Measurements from ENCODE around the gene AQP6. TPM values are rescaled to one million over a fixed set of nuclear protein-coding genes. Genes with fewer than 3 reads are reported as not detected.

The AQP6 gene
- total RNA-seq, 1 donor from 2014 or later: 0.37 TPM

GRCh38 chr12:50003595-50003994 lies 30.8 kb downstream of the AQP6 start:
- Mint-ChIP-seq H3K4me1 (ENCODE audit: low read depth, unreplicated experiment) (peaks cover 24% of the 10 kb centered on the region), H3K27me3 (ENCODE audit: unreplicated experiment) (peaks cover 2% of the 10 kb centered on the region), H3K4me3 (ENCODE audit: unreplicated experiment) (no peak overlapping the region), H3K27ac (ENCODE audit: unreplicated experiment) (no peak overlapping the region), H3K9me3 (ENCODE audit: unreplicated experiment) (peaks cover 2% of the 10 kb centered on the region), H3K36me3 (ENCODE audit: unreplicated experiment) (no peaks in the 10 kb centered on the region)
- TF ChIP-seq, protein P1, sequence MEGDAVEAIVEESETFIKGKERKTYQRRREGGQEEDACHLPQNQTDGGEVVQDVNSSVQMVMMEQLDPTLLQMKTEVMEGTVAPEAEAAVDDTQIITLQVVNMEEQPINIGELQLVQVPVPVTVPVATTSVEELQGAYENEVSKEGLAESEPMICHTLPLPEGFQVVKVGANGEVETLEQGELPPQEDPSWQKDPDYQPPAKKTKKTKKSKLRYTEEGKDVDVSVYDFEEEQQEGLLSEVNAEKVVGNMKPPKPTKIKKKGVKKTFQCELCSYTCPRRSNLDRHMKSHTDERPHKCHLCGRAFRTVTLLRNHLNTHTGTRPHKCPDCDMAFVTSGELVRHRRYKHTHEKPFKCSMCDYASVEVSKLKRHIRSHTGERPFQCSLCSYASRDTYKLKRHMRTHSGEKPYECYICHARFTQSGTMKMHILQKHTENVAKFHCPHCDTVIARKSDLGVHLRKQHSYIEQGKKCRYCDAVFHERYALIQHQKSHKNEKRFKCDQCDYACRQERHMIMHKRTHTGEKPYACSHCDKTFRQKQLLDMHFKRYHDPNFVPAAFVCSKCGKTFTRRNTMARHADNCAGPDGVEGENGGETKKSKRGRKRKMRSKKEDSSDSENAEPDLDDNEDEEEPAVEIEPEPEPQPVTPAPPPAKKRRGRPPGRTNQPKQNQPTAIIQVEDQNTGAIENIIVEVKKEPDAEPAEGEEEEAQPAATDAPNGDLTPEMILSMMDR (IDR thresholded peaks at IDR 0.05; ENCODE audit: partially characterized antibody, unreplicated experiment): no peak
- DNase-seq: no peak

DNA sequence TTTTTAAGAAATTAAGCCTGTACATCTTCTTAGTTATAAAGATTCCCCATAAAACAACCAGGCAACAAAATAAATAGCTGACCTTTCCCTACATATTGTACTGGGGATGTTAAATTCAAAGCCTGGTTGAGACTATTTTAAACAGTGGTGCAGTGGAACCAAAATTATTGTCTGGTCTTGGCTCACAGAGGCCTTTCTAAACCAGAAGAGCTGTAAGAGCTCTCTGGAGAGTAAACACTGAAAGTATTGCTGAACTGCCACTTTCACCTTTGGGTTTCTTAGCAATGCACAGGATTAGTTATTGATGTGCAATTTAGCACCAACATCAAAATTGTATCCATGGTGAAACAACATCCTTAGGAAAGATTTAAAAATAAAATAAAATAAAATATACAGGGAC lies 31.9 kb downstream of the AQP6 start:
- Mint-ChIP-seq H3K9me3 (ENCODE audit: unreplicated experiment) (peaks cover 2% of the 10 kb centered on the region), H3K27me3 (ENCODE audit: unreplicated experiment) (peaks cover 2% of the 10 kb centered on the region), H3K27ac (ENCODE audit: unreplicated experiment) (peak overlapping the region; percentile 62), H3K4me3 (ENCODE audit: unreplicated experiment) (no peak overlapping the region), H3K4me1 (ENCODE audit: low read depth, unreplicated experiment) (peaks cover 28% of the 10 kb centered on the region), H3K36me3 (ENCODE audit: unreplicated experiment) (no peaks in the 10 kb centered on the region)
- DNase-seq: no peak
- TF ChIP-seq, protein P1 (IDR thresholded peaks at IDR 0.05; ENCODE audit: partially characterized antibody, unreplicated experiment): no peak

DNA sequence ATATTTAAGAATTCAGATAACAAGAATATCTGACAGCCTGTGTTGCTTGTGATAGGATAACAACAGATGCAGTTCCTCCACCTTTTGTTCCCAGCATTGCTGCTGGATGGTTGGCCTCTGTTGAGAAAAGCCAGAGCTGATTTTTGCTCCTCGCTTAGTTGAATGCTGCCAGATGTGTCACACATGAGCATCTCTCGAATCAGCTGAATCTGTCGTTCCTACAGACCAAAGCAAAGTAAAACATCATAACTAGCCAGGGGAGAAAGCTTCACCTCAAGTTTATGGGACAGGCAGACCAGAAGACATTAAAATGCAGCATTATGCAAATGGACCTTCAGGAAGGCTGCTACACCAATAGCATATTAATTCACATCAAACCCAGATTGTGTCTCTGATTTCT lies 32.4 kb downstream of the AQP6 start:
- Mint-ChIP-seq H3K36me3 (ENCODE audit: unreplicated experiment) (no peaks in the 10 kb centered on the region), H3K9me3 (ENCODE audit: unreplicated experiment) (peaks cover 2% of the 10 kb centered on the region), H3K4me3 (ENCODE audit: unreplicated experiment) (peak overlapping the region; percentile 8), H3K4me1 (ENCODE audit: low read depth, unreplicated experiment) (peaks cover 29% of the 10 kb centered on the region), H3K27me3 (ENCODE audit: unreplicated experiment) (peaks cover 2% of the 10 kb centered on the region), H3K27ac (ENCODE audit: unreplicated experiment) (peak overlapping the region; percentile 62)
- TF ChIP-seq, protein P1 (IDR thresholded peaks at IDR 0.05; ENCODE audit: partially characterized antibody, unreplicated experiment): no peak
- no peak for DNase-seq

- Mint-ChIP-seq H3K9me3 (ENCODE audit: unreplicated experiment) (peaks cover 4% of the 10 kb centered on the region), H3K4me3 (ENCODE audit: unreplicated experiment) (peak overlapping the region; percentile 53), H3K36me3 (ENCODE audit: unreplicated experiment) (no peaks in the 10 kb centered on the region), H3K27ac (ENCODE audit: unreplicated experiment) (peak overlapping the region; percentile 88), H3K27me3 (ENCODE audit: unreplicated experiment) (peaks cover 2% of the 10 kb centered on the region), H3K4me1 (ENCODE audit: low read depth, unreplicated experiment) (peaks cover 29% of the 10 kb centered on the region)
- DNase-seq: no peak
- TF ChIP-seq, protein P1 (IDR thresholded peaks at IDR 0.05; ENCODE audit: partially characterized antibody, unreplicated experiment): no peak
Observed at GRCh38 chr12:50006280-50006679, 33.5 kb downstream of the AQP6 start.

DNA sequence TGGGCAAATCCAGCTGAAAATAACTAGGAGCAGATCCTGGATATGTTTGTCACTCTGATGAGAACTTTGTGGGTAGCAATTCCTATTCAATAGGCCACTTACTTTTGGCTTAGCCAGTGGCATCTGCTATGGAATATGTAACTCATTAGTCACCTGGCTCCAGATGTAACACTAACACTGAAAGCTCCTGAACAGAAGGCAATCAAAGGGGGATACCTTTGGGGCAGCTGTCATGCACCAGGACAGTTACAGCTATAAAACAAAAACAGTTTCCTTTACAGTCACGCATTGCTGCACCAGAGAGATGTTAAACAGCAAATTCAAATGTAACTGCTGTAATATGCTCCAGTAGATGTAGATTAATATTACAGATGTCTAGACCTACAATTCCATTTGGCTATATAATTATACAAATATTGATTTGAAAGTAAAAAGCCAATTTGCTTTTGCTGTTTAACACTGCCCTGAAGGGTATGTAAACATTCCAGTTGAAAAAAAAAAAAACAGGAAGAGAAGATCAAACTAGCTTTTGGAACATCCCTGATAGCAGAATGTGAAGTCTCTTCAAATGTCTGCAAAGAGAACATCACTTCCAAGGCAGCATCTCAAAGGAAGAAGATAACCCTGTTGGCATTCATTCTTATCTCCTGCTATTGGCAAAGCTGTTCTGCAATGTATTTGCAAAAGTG lies 34.2 kb downstream of the AQP6 start:
- Mint-ChIP-seq H3K4me3 (ENCODE audit: unreplicated experiment) (peak overlapping the region; percentile 53), H3K27me3 (ENCODE audit: unreplicated experiment) (peaks cover 2% of the 10 kb centered on the region), H3K36me3 (ENCODE audit: unreplicated experiment) (no peaks in the 10 kb centered on the region), H3K9me3 (ENCODE audit: unreplicated experiment) (peaks cover 4% of the 10 kb centered on the region), H3K27ac (ENCODE audit: unreplicated experiment) (peak overlapping the region; percentile 88), H3K4me1 (ENCODE audit: low read depth, unreplicated experiment) (peaks cover 29% of the 10 kb centered on the region)
- TF ChIP-seq, protein P1 (IDR thresholded peaks at IDR 0.05; ENCODE audit: partially characterized antibody, unreplicated experiment): no peak
- DNase-seq: no peak
